Dermis blood vessel endothelial cell (primary cell): ENCODE measurements around the gene MINDY3. TPM values are rescaled to one million over a fixed set of nuclear protein-coding genes. Genes with fewer than 3 reads are reported as not detected.
"Not testable (repeated sequence)": the region's sequence is repeated elsewhere in the genome, so short reads cannot be mapped to it uniquely, and the experiment has no call there.

Source experiments
- DNase-seq: peaks from one replicate; pipeline ENCODE4 v3.0.0; 2010
- total RNA-seq: library from RNA; depleted of rRNA; stranded (reverse); fragments of >200 nt; gene quantifications from 2 replicates; pipeline ENCODE4 v1.2.3, GENCODE V29; 2014

MINDY3 gene
- 27.5 and 29.8 TPM in 2 replicates for total RNA-seq

GRCh38 chr10:15859906-15860691, at the start of gene MINDY3:
MINDY3 (minus strand) TSS chr10:15860507; CDS start chr10:15860299, 208 bp downstream.
- peak; percentile 63 for DNase-seq

DNA sequence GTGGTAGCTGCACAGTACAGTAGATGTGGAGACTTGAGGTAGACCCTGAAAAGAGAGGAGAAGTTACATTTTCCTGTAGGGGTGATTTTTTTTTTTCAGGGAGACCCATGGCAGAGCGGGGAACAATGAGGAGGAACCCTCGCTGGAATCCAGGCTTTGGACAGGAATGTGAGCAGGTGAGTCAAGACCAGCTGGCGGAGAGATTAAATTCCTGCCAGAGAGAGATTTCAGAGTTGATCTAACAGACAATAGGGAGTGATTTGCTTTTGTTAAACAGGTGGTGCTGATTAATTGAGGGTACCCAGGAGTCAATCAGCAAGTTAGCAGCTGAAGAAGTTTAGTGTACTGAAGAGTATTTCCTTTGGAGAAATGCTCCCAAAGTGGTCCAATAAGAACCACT, 41.6 kb upstream of the MINDY3 start:
- peak; percentile 25 for DNase-seq

DNA sequence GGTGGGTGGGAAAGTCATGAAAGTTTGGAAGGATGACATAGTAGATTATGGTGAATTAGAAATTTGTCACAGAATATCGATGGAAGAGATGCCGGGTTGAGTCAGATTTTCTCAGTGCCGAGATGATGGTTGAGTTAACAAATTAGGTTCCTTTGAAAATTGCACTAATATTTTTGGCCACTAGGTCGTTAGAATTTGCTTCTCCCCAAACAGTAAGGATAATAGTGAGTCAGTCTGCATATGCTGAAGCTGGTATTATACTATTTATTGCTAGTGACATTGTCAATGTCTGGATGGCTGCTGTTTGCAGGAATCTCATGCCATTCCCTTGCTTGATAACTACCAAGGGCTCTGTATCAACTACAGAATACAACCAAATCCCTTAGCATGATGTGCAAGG, 37.7 kb upstream of the MINDY3 start:
- peak; percentile 46 for DNase-seq

- DNase-seq = peak; percentile 72
Observed at GRCh38 chr10:15897287-15897686, 37.0 kb upstream of the MINDY3 start.

DNA sequence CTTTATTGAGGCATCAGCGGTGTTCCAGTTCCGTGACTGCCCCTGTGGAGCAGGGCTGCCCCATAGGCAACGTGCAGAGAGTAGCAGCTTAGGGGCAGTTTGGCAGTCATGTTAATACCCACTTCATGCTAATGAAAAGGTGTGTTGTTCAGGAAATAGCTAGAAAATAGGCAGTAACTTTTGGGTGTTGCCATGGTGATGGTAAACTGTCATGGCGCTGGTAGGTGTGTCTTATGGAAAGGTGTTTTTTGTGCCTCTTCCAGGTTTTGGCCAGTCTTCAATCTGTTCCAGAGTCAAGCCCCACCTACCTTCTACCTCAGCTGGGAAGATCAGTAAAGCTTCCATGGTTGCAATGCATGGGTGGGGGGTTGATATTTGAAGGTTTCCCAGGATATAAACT, 36.3 kb upstream of the MINDY3 start:
- no peak for DNase-seq

DNA sequence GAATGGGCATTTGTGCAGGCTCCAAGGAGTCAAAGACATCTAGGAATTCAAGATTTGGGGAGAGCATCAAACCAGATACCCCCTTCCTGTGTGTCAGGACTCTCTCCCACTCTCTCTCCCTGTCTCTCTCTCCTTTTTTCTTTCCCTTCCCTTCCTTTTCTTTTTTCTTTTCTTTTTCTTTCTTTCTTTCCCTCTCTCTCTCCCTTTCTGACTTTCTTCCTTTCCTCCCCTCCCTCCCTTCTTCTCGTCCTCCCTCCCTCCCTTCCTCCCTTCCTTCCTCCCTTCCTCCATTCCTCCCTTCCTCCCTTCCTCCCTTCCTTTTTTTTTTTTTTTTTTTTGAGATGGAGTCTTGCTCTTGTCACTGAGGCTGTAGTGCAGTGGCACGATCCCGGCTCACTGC, 24.1 kb upstream of the MINDY3 start:
- no peak for DNase-seq

DNA sequence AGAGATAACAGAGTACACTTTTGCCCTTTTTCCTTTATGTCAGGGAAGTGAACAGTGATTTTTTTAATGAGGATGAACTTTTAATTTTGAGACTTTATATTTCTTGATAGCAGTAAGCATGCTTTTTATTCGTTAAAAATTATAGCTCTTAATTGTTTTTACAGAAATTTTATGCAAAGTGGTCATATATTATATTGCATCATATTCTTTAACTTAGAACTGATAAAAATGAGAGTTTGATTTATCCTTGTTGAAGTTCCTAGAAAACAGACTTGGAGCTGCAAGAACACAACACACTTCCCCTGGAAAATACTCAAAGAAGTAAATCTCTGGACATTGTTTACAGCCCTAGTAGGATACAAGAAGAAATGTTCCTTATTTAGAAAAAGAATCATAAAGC, 21.2 kb upstream of the MINDY3 start:
- DNase-seq = no peak

GRCh38 chr10:15879663-15880062, 19.4 kb upstream of the MINDY3 start:
- peak; percentile 21 for DNase-seq

- peak; percentile 71 for DNase-seq
Observed at GRCh38 chr10:15879058-15879457, 18.8 kb upstream of the MINDY3 start.

DNA sequence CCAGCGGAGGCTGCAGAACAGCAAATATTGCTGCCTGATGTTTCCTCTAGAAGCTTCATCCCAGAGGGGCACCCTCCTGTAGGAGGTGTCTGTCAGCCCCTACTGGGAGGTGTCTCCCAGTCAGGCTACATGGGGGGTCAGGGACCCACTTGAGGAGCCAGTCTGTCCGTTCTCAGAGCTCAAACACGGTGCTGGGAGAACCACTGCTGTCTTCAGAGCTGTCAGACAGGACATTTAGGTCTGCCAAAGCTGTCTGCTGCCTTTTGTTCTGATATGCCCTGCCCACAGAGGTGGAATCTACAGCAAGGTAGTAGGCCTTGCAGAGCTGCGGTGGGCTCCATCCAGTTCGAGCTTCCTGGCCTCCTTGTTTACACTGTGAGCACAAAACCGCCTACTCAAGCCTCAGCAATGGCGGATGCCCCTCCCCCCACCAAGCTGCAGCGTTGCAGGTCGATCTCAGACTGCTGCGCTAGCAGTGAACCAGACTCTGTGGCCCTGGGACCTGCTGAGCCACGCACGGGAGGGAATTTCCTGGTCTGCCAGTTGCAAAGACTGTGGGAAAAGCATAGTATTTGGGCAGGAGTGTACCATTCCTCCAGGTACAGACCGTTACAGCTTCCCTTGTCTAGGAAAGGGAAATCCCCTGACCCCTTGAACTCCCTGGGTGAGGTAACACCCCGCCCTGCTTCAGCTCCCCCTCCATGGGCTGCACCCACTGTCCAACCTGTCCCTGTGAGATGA, 17.7 kb upstream of the MINDY3 start:
- DNase-seq = no peak

DNA sequence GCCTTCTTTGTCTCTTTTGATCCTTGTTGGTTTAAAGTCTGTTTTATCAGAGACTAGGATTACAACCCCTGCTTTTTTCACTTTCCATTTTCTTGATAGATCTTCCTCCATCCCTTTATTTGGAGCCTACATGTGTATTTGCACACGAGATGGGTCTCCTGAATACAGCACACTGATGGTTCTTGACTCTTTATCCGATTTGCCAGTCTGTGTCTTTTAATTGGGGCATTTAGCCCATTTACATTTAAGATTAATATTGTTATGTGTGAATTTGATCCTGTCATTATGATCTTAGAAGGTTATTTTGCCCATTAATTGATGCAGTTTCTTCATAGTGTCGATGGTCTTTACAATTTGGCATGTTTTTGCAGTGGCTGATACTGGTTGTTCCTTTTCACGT, 16.0 kb upstream of the MINDY3 start:
- not testable (repeated sequence) for DNase-seq

DNA sequence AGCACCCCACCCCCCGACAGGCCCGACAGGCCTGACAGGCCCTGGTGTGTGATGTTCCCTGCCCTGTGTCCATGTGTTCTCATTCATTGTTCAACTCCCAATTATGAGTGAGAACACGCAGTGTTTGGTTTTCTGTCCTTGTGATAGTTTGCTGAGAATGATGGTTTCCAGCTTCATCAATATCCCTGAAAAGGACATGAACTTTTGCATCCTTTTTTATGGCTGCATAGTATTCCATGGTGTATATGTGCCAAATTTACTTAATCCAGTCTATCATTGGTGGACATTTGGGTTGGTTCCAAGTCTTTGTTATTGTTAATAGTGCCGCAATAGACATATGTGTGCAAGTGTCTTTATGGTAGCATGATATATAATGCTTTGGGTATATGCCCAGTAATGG, 12.3 kb upstream of the MINDY3 start:
- DNase-seq = not testable (repeated sequence)

DNA sequence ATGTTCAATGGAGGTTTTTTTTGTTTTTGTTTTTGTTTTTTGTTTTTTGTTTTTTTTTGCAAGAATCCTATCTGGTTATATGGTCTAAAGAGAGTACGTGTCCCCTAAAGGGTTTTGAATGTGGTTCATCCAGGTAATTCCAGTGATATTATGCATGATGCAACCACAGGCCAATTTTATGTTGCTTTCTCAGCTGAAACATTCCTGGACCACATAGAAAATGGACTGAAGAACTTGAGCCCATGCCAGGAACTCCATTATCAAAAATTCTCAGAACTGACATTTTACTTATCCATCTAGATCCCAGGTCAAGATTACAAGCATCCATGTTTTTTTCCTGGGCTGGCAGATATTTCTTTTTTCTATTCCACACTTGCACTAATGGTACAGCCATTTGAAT, 11.5 kb upstream of the MINDY3 start:
- DNase-seq = no peak

- no peak for DNase-seq
Observed at GRCh38 chr10:15869935-15870334, 9.6 kb upstream of the MINDY3 start.

- no peak for DNase-seq
Observed at GRCh38 chr10:15868006-15868405, 7.7 kb upstream of the MINDY3 start.

GRCh38 chr10:15865304-15865703, 5.0 kb upstream of the MINDY3 start:
- DNase-seq = no peak

DNA sequence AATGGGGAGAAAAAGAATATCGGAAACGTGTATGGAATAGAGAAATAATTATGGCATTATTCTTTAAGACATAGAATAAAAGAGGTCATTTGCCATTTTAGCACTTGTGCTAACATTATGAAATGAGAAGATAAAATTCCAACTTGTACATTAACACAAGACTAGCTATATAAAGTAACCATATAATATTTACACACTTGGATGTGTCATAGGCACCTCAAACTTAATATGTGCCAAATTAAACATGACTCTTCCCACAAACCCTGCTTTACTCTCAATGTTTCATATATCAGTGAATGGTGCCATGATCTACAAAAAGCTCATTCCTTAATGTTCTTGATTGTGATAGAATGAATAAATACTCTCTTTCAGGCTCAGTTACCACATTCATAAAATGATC, 4.1 kb upstream of the MINDY3 start:
- DNase-seq = no peak

GRCh38 chr10:15863733-15864132, 3.4 kb upstream of the MINDY3 start:
- DNase-seq = no peak

DNA sequence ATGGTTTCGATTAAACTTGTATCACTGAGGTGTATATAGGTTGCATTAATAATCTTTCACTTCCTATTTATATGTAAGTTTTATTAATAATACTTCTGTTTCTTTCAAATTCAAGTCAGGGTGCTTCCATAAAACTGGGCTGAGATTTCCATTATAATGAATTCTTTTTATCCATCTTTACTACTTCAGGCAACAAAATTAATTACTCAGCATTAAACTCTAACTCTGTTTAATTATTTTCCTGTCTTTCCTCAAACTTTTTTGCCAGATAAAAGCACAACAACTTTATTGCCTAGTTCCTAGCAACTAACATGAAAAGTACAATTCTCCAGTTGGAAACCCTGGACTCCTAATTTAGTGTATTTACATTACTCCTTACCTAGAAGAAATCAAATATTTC, 3.0 kb upstream of the MINDY3 start:
- no peak for DNase-seq

DNA sequence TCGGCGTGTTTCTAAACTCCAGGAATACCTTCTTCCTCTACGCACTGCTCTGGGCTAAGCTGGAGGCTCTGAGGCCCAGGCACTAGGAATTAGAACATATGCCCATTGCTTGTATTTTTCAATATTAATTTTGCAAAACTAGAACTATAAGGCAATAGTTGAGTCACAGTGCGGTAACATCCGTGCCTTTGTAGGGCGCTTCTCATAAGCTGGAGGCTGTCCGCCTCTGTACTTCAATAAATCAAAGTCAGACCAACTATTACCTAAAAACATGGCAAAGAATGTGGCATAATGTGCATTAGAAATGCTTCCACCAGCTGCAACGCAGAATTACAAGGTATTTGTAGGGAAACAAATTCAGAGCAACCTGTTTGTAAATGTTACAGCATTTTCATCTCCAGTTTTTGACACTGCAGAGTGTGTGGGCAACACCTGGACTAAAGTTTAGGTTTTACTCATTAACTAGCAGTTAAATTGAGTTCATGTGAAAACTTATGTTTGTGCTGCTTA, 440 bp upstream of the MINDY3 start:
- DNase-seq = peak; percentile 6

GRCh38 chr10:15859509-15859905, 800 bp downstream of the MINDY3 start:
- no peak for DNase-seq

DNA sequence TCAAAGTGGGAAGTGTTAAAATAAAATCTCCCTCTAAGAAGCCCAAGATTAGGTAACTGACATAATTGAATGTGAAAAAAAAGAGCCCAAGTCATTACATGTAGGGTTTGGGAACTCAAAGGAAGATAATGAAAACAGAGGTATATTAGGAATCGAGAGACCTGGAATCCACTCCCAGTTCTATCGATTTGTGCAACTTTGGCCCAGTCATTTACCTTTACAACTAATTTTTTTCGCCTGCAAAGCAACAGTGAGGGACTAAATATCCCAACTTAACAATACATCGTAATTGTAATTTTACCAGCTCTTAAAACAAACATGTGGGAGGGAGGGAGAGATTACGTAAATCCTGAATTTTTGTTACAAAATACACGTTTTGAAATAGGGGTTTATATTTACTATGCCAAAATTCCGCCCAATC, 1.4 kb downstream of the MINDY3 start:
- DNase-seq = no peak

DNA sequence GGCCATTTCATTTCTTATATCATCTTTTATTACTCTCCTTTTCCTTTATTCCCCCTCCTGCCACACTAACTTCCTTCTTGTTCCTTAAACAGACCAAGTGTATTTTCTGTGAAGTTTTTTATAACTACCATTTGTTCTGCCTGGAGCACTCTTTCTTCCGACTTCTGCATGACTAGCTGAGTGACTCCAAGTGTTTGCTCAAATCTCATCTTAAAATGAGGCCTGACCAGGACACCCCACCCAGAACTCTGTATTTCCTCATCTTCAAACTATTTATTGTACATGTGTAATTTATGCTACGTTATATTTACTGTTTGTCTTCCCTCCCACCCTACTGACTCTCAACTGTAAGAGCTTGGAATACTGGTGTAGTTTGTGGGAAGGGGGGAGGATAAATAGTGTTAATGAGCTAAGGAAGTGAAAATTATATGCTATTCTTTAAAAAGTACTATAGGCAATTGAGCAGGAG, 3.2 kb downstream of the MINDY3 start:
- no peak for DNase-seq
